ENCODE measurements around the gene TBC1D10A.

DNA sequence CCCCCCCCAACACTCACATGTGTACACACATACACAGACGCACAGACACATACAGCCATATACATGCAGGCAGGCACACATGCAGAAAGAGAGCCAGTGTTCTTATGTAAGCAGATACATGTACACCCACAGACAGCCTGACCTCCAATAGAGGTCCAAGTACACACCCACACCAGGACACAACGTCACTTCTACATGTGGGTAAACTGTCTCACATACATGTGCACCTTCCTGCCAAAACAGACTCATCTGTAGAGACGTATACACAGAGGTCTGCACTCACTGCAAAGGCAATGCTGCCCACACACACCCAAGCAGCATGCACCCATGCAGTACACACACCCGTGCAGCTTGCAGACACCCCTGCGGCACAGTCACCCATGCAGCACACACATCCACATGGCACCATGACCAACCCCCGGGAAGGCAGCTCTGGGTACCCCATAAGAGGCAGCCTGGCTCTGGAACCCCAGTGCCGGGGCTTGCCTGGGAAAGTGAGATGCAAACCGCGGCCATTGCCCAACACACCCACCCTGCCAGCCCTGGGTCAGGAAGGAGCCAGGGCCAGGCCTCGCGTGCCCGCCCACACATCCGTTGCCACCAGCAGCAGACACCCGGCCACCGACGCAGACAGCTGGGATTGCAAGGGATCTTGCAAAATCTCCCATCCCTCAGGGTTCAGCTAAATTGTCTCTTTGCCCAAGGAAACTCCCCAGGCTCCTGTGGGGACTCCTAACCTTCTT lies 47.5 kb downstream of the TBC1D10A start:
- TF ChIP-seq CTCF (IDR thresholded peaks at IDR 0.05) (no peak), TAF1 (IDR thresholded peaks at IDR 0.05; ENCODE audit: borderline replicate concordance, low read depth, low read length) (no peak), TCF12 (IDR thresholded peaks at IDR 0.05) (no peak), TEAD4 (IDR thresholded peaks at IDR 0.05; ENCODE audit: borderline replicate concordance, insufficient read depth) (no peak), JUND (IDR thresholded peaks at IDR 0.05) (no peak), POLR2AphosphoS5 (IDR thresholded peaks at IDR 0.05; ENCODE audit: low read depth, low read length) (no peak), CHD2 (IDR thresholded peaks at IDR 0.05; ENCODE audit: low read length, partially characterized antibody) (no peak), SIN3A (IDR thresholded peaks at IDR 0.05; ENCODE audit: borderline replicate concordance, low read depth, low read length) (no peak)
- TF ChIP-seq, protein P1, sequence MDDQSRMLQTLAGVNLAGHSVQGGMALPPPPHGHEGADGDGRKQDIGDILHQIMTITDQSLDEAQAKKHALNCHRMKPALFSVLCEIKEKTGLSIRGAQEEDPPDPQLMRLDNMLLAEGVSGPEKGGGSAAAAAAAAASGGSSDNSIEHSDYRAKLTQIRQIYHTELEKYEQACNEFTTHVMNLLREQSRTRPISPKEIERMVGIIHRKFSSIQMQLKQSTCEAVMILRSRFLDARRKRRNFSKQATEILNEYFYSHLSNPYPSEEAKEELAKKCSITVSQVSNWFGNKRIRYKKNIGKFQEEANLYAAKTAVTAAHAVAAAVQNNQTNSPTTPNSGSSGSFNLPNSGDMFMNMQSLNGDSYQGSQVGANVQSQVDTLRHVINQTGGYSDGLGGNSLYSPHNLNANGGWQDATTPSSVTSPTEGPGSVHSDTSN (IDR thresholded peaks at IDR 0.05): no peak
